ENCODE data around the gene TSPAN9.

TSPAN9 gene

DNA sequence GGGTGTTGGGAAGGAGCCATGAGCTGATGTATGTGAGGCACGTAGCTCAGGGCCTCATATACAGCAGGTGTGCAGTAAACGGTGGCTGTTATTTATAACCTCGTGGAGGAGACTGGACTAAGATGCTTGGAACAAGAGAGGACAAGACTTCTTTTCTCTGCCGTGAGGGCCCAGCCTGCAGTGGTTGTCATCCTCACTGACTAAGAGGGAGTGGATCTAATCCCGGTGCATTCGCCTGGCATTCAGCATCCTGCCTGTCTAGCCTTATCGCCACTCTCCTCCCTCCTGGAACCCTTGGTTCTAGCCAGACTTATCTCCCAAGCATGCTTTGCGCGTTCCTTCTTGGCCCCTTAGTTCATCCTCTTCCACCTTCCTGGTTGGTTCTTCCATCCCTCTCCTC lies 3.9 kb downstream of the TSPAN9 start:
- DNase-seq, result no peak

DNA sequence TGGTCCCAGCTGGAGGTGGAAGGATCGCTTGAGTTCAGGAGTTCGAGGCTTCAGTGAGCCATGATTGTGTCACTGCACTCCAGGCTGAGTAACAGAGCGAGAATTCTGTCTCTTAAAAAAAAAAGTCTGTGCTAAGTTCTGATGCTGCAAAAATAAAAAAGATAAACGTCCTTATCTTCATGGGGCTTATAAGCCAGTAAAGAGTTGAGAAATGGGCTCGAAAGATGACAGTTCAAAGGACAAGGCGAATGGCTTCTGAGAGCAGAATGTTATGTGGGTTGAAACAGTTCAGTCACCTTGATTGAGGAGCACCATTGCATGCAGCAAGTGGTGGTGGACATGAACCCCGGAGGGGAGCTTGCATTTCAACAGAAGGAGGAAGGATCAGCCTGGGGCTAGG lies 4.7 kb downstream of the TSPAN9 start:
- DNase-seq, result no peak

DNA sequence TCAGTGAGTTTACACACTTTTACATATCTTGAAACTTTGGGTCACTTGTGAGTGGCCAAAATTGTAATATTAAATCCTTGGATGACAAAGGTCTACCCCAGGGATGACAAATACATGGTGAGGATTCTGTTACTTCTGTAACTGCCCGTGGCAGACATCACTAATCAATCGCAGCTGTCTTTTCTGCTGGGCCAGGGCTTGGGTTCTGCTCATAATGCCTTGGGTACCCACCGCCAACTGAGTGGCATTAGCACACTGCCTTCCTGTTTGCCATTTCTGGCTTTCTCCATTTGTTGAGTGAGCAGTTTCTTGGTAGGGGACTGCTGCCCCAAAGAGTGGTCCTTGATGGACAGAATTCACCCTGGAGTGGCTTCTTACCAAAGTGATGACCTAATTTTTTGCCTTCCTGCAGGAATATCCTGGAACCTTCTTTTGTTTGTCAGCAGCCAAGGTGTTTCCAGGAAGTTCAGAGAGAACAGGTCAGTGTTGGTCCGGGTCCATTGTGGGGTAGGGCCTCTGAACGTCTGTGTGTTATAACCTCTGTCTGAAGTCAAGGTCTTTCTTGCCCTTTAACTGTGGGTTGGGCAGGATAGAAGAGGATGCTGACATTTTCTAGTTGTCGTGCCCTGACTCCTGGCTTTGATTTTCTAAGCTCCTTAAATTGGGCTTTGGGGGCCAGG lies 6.2 kb downstream of the TSPAN9 start:
- no peak for DNase-seq

DNA sequence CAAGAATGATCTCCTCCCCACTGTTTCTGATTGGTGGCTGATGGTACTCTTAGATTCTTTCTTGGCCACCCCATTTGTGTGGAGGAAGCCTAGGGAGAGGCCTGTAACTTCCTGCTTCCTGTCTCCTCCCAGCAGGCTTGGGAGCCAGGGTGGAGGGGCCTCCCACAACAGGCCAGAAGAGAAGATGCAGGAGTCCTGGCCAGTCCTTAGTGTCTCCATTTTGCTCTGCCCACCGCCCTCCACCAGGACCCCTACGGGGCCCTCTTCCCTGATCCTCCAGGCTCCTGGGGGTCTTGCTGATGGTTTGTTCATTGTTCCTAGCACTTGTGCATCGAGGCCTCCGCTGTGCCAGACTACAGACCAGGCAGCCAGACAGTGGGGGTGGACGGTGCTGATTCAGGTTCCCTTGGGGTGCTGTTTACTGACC lies 6.8 kb downstream of the TSPAN9 start:
- DNase-seq, result no peak

DNA sequence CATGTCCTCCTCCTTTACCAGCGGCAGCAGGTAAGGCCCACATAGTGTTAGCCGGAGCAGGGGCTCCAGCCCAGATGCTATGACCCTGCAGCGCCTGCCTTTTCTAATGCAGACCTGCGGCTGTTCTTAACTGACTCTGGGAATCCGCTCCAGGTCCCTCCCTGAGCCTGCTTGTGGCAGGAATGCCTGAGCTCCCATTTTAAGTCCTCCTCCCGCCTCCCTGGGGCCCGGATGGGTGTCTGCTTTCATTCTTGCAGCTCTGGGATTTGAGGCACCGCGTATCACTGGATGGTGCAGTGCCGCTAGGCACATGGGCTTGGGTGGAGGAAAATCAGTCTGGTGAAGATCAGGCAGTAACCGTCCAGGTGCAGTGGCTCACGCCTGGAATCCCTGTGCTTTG lies 7.6 kb downstream of the TSPAN9 start:
- no peak for DNase-seq

DNA sequence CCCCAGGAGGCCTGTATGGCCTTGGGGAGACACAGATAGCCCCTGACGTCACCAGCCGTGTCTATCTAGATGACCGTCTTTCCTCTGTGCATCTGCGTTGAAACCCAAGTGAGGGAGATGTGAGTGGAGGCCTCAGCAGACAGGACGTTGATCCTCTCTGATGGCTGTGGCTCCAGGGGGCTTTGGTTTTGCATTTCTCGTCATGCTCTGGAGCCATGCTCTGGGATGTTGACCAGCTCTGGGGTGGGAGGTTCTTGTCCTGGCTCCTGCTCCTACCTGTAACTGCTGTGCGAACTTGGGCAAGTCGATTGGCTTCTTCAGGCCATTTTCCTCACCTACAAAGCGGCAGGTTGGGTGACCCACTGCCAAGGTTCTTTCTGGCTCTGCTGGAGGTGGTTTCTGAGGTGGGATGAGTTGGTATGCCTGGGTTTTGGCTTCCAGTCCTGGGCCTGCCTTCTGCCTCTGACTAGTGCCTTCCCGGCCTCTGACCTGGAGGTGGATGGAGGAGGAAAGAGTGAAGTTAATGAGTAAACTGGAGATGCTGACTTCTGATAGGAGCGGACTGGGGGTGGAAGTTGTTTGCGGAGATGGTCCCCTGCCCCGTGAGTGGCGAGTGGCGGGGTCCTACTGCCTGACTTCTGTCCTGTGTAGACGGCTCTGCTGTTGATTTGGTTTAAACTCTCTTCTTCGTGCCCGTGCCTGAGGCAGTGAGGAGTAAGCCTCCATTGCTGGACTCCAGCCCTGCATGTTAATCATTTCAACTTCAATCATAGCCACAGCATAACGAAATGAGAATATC lies 8.4 kb downstream of the TSPAN9 start:
- no peak for DNase-seq

DNA sequence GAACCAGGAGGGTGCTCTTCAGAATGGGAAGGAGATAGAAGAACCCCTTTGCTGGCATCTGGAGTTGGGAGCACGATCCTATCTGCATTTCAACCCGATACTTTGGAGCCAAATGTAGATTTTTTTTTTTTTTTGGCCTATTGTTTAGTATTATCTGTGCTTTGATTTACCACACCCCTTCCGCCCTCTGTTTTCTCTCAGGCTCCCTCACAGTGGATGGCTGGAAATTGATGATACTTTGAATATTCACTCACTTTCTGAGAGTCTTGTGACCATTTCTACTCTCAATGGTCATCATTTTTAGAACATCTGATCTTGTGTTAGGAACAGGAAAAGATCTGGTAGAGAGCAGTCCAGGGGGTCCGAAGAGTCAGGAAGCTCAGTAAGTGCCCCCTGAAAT lies 9.0 kb downstream of the TSPAN9 start:
- no peak for DNase-seq

DNA sequence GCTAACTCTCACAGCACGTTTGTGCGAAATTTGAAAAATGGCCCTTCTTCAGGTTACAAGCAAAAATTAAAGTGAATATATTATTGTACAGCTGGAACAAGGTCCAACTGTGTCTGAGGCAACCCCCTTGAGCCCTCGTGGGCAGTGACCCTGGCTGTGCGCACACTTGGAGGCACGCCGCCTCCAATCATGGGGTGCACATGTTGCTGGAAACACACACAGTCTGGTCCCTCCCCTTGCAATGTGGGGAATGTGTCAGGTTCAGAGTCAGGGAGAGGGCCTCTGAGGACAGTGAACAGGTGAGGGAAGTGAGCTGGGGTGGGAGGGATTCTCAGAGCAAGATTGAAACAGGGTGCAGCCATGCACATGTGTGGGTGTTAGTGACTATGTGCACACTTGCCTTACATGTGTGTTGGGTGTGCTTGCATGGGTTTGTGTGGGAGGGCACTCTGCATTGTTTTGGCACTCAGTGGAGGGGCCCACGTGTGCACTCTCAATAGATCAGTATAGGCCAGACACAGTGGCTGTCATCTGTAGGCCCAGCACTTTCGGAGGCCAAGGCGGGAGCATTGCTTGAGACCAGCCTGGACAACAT lies 9.6 kb downstream of the TSPAN9 start:
- no peak for DNase-seq

DNA sequence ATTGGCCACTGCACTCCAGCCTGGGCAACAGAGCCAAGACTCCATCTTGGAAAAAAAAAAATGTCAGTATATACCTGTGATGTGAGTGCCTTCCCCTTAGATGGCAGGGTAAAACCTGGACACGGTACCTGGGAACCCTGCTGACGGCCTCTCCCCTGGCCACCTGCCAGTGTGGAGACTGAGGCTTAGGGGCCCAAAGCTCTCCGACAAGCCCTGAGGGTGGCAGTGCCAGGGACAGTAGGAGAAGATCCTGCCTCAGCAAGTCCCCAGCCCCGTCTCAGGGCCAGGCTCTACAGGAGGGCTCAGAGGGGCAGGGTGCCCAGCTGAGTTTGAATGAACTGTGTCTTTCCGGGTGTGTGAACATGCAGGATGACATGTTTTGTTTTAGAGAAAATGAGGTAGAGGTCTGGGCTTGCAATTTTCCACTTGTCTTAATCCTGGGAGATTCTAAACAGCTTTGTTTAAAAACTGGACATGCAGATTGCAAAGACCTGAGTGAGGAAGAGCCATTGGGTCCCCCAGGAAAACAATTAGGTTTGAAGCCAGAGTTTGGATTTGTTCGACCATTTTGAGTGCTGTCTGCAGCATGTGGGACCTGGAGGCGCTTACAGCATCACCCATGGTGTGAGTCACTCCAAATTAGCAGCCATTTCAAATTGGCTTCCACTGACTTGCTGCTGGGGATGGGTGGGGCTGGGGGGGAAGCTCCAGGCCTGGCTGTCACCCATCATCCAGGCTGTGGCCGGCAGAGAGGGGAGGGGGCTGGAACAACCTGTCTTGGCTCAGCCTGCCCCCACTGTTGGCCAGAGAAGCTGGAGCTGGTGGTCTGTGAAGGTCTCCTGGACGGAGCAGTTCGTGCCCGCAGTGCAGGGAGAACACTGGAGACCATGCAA lies 10.8 kb downstream of the TSPAN9 start:
- no peak for DNase-seq

DNA sequence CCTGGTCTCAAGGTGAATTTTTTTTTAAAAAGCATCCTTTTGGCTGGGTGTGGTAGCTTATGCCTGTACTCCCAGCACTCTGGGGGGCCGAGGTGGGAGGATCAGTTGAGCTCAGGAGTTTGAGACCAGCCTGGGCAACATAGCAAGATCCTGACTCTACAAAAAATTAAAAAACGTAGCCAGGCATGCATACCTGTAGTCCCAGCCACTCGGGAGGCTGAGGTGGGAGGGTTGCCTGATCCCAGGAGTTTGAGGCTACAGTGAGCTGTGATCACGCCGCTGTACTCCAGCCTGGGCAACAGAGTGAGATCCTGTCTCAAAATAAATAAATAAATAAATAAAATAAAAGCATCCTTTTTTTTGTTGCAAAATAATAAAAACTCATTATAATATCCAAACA lies 12.4 kb downstream of the TSPAN9 start:
- no peak for DNase-seq

DNA sequence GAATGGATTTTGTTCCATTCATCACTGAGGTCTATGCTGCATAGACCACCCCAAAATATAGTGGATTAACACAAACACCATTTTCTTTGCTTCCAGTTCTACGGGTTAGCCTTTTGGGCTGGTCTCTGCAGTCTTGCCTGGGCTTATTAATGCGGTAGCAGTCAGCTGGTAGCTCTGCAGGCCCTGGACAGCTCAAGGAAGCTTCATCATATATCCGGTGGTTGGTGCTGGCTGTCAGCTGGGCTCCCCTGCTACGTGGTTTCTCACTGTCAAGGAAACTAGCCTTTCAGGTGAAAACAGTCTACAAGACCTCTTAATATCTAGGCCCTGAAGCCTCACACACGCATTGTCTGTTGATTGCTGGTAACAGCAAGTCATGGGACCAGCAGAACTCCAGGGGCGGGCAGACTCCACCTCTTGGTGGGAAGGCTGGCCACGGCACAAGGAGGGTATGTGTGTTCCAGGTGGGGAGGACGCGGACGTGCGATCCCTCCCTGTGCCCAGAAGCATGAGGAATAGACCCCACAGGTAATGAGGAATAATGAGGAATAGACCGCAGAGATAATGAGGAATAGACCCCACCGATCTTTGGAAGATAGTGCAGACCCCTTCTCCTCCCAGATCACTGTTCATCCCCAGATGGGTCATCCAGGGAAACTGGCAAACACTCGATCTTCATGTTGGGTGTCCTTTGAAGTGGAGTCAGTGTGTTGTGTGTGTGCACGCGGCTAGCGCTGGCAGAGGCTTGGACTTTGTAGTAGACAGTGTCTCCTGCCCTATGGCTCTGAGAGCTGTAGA lies 13.3 kb downstream of the TSPAN9 start:
- DNase-seq, result no peak

DNA sequence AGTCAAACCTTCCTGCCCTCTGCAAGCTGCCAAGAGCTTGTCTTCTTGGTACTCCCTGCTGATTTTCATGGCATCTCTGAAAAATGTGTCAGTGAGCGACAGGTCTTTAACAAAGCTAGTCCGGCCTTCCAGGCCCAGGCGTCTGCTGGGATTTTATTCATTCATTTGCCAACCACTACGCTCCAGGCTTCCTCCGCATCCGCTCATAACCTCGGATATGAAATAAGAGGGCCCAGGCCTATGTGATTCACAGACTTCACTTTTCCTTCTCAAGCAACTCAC lies 13.8 kb downstream of the TSPAN9 start:
- no peak for DNase-seq

DNA sequence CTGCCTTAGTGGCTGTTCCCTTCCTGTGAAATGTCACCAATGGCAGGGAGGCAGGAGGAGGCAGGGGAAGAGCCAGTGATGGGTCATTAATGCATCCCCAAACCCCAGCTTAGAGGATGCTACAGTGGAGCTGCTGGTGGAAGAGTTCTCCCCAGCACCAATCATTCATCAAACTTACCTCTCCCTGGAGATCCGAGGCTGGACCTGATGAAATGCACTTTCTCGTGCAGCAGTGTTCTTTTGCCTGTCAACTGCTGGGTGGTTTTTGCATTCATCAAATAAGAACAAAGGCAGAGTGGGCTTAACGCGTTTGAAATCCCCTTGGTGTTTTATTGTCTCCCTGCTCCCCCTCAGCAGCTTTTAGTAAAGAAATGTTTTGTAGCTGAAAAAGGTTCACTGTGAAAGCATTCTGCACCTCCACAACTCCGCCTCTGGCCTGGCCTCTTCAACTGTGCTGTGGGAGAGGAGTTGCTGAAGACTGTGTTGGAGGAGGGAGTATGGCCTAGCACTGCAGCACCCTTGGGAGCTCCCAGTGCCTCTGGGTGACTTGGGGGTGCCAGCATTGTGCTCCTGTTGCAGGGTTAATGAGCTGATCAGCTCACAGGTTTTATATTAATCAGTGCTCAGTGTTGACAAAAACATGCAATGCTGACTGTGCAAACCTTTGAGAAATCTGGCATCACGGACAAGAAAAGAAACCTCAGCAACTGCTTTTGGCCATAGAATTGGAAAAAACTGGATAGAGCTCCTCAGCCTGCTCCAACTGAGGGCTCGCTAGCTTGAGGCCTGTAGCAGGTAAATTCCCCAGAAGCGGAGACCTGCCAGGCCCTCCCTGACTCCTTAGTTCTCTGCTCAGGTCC lies 14.4 kb downstream of the TSPAN9 start:
- no peak for DNase-seq

DNA sequence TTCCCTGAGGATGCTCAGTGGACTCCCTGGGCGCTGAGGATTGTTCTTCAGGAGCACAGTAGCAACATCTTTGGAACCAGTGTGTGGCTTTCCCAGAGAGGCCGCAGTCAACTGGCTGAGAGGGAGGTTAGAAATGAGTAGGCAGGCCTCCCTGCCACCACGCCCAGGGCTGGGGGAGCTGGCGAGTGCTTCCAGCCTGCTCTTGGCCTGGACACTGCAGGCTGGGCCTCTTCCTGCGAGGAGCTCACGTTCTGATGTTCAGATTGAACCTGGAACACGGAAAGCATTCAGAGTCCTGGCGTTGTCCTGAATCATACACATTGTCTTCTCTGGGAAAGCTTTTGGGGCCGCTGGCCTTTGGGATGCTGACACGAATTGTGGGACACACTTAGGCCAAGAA lies 15.6 kb downstream of the TSPAN9 start:
- no peak for DNase-seq

DNA sequence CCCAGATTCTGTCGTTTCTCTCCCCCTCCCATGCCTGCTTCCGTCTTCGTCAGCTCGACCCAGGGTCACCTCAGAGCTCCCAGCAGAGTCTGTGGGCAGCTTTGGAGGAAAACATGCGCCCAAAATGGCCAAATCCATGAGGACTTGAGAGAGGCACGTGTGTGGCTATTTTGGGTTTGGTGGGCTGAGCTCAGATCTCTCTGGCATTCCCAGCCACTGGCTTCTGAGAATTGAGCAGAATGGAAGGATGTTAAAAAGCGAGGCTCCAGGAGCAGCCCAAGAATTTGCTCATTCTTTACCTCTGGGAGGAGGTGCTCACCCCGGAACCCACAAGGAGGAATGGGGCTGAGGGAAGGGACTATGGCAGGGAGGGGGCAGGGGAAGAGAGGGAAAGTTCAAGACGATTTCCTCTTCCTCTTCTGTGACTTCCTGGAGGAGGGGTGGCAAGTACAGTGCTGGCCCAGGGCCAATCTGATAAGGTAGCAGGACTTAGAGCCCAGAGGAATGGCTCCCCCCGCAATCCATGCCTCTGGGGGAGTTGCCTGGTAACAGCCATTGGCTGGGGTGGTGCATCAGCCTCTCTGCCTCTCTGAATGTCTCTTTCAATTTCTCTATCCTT lies 20.1 kb downstream of the TSPAN9 start:
- DNase-seq, result no peak

DNA sequence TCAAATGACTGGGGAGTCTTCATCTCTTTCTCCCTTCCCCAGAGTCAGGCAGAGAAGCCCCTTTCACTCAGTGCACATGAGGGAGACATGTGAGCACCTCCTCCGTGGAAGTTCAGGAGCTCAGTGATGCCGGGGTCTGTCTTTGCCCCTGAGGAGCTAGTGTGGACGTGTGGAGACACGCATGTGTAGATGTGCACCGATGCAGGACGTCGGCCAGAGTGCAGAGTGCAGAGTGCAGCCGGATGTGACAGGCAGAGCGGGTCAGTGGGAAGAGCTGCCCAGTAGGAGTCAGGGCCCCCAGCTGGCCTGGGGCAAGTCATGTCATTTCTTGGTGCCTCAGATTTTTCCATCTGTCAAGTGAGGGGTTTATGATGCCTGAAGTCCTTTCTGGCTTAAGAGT lies 20.7 kb downstream of the TSPAN9 start:
- DNase-seq, result no peak

DNA sequence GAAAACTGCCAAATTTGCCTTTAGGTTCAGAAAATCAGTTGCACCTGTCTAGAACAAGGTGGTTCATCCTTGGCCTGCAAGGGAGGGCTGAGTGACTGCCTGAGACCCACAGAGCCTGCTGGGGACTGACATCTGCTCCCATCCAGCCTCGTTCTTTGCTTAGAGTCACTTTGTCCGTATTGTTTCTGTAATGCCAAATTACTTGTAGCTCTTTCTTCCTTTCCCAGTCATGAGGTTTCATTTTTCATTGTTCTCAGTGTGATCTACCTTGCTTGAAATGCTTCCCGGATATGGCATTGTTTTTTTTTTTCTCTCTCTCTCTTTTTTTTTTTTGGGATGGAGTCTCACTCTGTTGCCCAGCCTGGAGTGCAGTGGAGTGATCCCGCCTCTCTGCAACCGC lies 21.3 kb downstream of the TSPAN9 start:
- DNase-seq, result no peak

DNA sequence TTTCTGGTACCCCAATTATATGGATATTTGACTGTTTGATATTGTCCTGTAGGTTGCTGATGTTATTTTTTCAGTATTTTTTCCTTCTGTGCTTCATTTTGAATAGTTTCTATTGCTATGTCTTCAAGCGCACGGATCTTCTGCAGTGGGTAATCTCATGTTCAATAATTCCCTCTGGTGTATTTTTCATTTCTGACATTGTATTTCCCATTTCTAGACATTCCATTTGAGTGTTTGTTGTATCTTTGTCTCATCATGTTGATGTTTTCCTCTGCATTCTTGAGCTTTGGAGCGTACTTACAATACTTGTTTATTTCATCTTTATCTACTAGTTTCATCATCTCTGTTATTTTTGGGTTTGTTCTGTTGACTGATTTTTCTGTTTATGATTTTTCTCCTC lies 22.0 kb downstream of the TSPAN9 start:
- no peak for DNase-seq

DNA sequence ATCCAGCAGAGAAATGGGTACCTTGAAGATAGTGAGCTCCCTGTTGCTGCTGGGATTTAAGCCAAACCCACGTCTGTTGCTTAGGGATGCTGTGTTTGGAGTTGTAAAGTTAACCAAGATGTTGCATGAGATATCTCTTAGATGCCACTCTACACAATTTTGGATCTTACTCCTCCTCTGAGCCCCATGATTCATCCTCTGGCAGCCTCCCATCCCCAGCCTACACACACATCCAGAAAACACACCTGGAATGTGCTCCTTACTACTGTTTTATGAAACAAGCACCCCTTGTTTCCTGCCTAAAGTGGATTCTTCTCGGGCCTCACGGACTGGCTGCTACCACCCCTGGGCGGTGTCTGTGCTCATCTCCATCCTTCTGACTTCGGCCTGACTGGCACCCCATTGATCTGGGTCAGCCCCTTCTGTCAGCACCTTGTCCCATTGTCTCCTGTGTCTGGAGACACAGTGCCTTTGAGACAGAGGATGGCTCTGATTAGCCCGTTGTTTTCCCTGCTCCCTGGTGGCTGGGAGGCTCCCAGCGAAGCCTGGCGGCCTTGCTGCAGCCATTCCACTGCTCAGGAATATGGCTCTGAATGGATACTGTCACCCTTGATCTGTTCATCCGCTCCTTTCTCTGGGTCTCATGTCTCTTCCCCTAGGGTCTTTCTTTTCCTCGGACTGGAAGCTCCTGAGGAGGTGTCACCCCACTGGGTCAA lies 24.3 kb downstream of the TSPAN9 start:
- no peak for DNase-seq

DNA sequence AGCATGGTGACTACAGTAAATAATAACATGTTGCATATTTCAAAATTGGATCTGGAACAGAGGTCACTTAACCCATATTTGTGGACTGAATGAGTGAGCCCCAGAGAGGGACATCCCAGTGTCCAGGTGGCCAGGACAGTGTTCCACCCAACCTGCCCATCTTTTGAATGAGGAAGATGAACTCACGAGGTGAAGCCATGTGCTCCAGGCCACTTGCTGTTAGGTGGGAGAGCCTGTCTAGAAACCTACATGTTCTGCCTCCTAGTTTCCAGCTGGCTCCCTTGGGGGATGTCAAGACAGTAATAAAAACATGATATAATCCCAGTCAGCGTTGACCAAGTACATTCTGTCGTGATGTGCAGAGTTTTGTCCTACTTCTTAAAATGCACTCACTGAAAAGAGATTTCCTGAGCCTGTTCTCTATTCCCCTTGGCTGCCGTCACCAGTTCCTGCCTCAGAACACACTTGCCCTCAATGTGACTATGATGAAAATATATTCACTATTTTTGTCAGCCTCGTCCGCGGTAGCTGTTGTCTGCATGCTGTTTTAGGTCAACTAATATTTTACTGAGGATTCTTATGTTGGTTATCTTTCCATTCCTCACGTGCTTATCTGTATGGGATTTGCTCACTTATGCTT lies 25.7 kb downstream of the TSPAN9 start:
- DNase-seq, result no peak

Data from activated CD4-positive, CD25-positive, alpha-beta regulatory T cell treated with anti-CD3 and anti-CD28 coated beads, Interleukin-2, amount 50 U/mL, for 72 hours (primary cell).